Articular chondrocyte of knee joint (primary cell): ENCODE measurements around the gene QSOX2. TPM values are rescaled to one million over a fixed set of nuclear protein-coding genes. Genes with fewer than 3 reads are reported as not detected.

Experiments
- total RNA-seq: library from RNA; depleted of rRNA; stranded (reverse); fragments of >200 nt; gene quantifications from 2 replicates; pipeline ENCODE4 v1.2.3, GENCODE V29; 2012

QSOX2 gene
- total RNA-seq, result 7.6 and 8.6 TPM in 2 replicates

GRCh38 chr9:136245219-136246150, at the start of gene QSOX2:
Gene QSOX2, minus strand, starts transcription at chr9:136245812. Its CDS starts 9 bp downstream, at chr9:136245803.

GRCh38 chr9:136204838-136205706, 40.5 kb downstream of the QSOX2 start, which contains the start of gene LHX3:
Gene LHX3, minus strand, starts transcription at chr9:136205128. Its CDS starts 116 bp downstream, at chr9:136205012.

Other genes starting within 250 kb of the QSOX2 start
- 24.8 and 28.0 TPM in 2 replicates for gene NACC2, start 150.5 kb downstream of the QSOX2 start, total RNA-seq
- 32.5 and 34.6 TPM in 2 replicates for gene TMEM250, start 126.9 kb downstream of the QSOX2 start, total RNA-seq
- not detected in 2 replicates for gene LHX3, start 40.7 kb downstream of the QSOX2 start, total RNA-seq
- under 0.01 and 0.11 TPM in 2 replicates for gene CCDC187, start 58.3 kb upstream of the QSOX2 start, total RNA-seq
- 36.5 and 44.3 TPM in 2 replicates for gene GPSM1, start 81.7 kb upstream of the QSOX2 start, total RNA-seq
- 4.6 and 5.9 TPM in 2 replicates for gene DNLZ, start 117.9 kb upstream of the QSOX2 start, total RNA-seq
- gene CARD9, start 127.9 kb upstream of the QSOX2 start, total RNA-seq, result 1.5 and 2.9 TPM in 2 replicates
- 5.7 and 7.2 TPM in 2 replicates for gene SNAPC4, start 154.4 kb upstream of the QSOX2 start, total RNA-seq
- gene ENTR1, start 164.8 kb upstream of the QSOX2 start, total RNA-seq, result 20.8 and 22.6 TPM in 2 replicates
- gene PMPCA, start 164.8 kb upstream of the QSOX2 start, total RNA-seq, result 37.2 and 47.0 TPM in 2 replicates
- gene INPP5E, start 194.0 kb upstream of the QSOX2 start, total RNA-seq, result 7.0 and 8.0 TPM in 2 replicates
- 36.2 and 37.5 TPM in 2 replicates for gene SEC16A, start 237.2 kb upstream of the QSOX2 start, total RNA-seq